OCI-LY1 (cell line): ENCODE measurements around the gene MTOR.

Experiments
- H2AFZ ChIP-seq: fragments of 200-600 bp; sonication (generic), shearing (Covaris generic); 2 replicates; pipeline ENCODE4 v1.6.0; 2014; ENCODE audit warnings: antibody characterized with exemption, mild to moderate bottlenecking, low read length
- H3F3A ChIP-seq: fragments of 200-600 bp; sonication (generic), shearing (Covaris generic); 2 replicates; pipeline ENCODE4 v1.6.0; 2014; ENCODE audit warnings: mild to moderate bottlenecking, antibody characterized with exemption, low read length, moderate library complexity; ENCODE audit not compliant: insufficient read depth
- H3K27ac ChIP-seq: fragments of 200-600 bp; sonication (generic); 2 replicates; pipeline ENCODE4 v1.5.1; 2014; ENCODE audit warnings: low read length, mixed run types, mild to moderate bottlenecking, low read depth; ENCODE audit not compliant: poor library complexity, severe bottlenecking
- H3K27me3 ChIP-seq: fragments of 200-600 bp; sonication (generic); 2 replicates; pipeline ENCODE4 v1.6.0; 2014; ENCODE audit warnings: antibody characterized with exemption, mild to moderate bottlenecking, low read length, moderate library complexity; ENCODE audit not compliant: insufficient read depth
- H3K36me3 ChIP-seq: fragments of 200-600 bp; sonication (generic); 2 replicates; pipeline ENCODE4 v1.6.1; 2014; ENCODE audit warnings: mild to moderate bottlenecking, antibody characterized with exemption, low read length, moderate library complexity, mixed read lengths; ENCODE audit not compliant: insufficient read depth
- H3K4me1 ChIP-seq: fragments of 200-600 bp; sonication (generic); 2 replicates; pipeline ENCODE4 v1.5.1; 2014; ENCODE audit warnings: mild to moderate bottlenecking, low read length, moderate library complexity; ENCODE audit not compliant: insufficient read depth, severe bottlenecking
- H3K4me2 ChIP-seq: fragments of 200-600 bp; sonication (generic), shearing (Covaris generic); 2 replicates; pipeline ENCODE4 v1.6.1; 2014; ENCODE audit warnings: low read length
- H3K4me3 ChIP-seq: fragments of 200-600 bp; sonication (generic); 2 replicates; pipeline ENCODE4 v1.5.1; 2014; ENCODE audit warnings: low read length, low read depth, mild to moderate bottlenecking, mixed read lengths; ENCODE audit not compliant: poor library complexity, severe bottlenecking
- H3K79me2 ChIP-seq: fragments of 200-600 bp; shearing (Covaris generic); 2 replicates; pipeline ENCODE4 v1.6.1; 2016; ENCODE audit warnings: mixed run types, low read length, mixed read lengths; ENCODE audit not compliant: insufficient read depth
- H3K9ac ChIP-seq: fragments of 200-600 bp; sonication (generic), shearing (Covaris generic); 2 replicates; pipeline ENCODE4 v1.6.1; 2014; ENCODE audit warnings: mild to moderate bottlenecking, low read length, mixed read lengths
- H3K9me2 ChIP-seq: fragments of 200-600 bp; sonication (generic), shearing (Covaris generic); 2 replicates; pipeline ENCODE4 v1.6.1; 2014; ENCODE audit warnings: low read depth, mild to moderate bottlenecking, low read length, mixed read lengths
- H3K9me3 ChIP-seq: fragments of 200-600 bp; shearing (Covaris generic); 2 replicates; pipeline ENCODE4 v1.6.1; 2014; ENCODE audit warnings: low read length, mixed read lengths
- H4K20me1 ChIP-seq: fragments of 200-600 bp; sonication (generic), shearing (Covaris generic); 2 replicates; pipeline ENCODE4 v1.6.0; 2016; ENCODE audit warnings: mild to moderate bottlenecking, low read length; ENCODE audit not compliant: insufficient read depth
- EZH2 ChIP-seq: fragments of 200-600 bp; sonication (generic), shearing (Covaris generic); IDR thresholded peaks from 2 replicates; pipeline ENCODE4 v1.8.0; 2017; ENCODE audit warnings: borderline replicate concordance, mixed run types, mild to moderate bottlenecking, antibody characterized with exemption, low read length, moderate library complexity, mixed read lengths
- TF ChIP-seq, protein P1 (sequence below): fragments of 200-600 bp; sonication (generic), shearing (Covaris generic); IDR thresholded peaks from 2 replicates; pipeline ENCODE4 v1.5.1; 2017; ENCODE audit warnings: mild to moderate bottlenecking, antibody characterized with exemption, low read length, moderate library complexity, mixed read lengths

MTOR gene

DNA sequence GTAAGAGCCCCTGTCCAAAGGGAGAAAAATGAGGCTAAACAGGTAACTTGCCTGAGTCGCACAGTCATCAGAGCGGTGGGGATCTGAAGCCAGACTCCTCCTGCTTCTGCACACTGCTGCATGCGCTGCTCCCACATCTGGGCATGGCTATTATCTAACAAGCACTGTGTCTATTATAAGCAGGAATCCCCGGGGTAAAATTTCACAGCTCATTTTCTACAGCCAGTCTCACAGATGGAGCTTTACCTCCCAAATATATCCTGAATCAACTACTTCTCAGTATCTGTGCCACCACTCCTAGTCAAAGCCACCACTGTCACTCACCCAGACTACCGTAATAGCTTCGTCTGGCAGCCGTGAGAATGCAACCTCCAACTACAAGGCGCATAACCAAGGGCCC lies 9.8 kb downstream of the MTOR start:
- Histone ChIP-seq H3K79me2 (no peaks in the 10 kb centered on the region), H3K4me2 (no peak overlapping the region), H3K9me3 (no peaks in the 10 kb centered on the region), H3K27ac (no peak overlapping the region), H2AFZ (no peak overlapping the region), H4K20me1 (no peaks in the 10 kb centered on the region), H3K27me3 (no peaks in the 10 kb centered on the region), H3K4me3 (no peak overlapping the region), H3K36me3 (peaks cover 76% of the 10 kb centered on the region), H3F3A (no peaks in the 10 kb centered on the region), H3K9me2 (no peaks in the 10 kb centered on the region), H3K9ac (no peak overlapping the region), H3K4me1 (no peaks in the 10 kb centered on the region)
- TF ChIP-seq, protein P1, sequence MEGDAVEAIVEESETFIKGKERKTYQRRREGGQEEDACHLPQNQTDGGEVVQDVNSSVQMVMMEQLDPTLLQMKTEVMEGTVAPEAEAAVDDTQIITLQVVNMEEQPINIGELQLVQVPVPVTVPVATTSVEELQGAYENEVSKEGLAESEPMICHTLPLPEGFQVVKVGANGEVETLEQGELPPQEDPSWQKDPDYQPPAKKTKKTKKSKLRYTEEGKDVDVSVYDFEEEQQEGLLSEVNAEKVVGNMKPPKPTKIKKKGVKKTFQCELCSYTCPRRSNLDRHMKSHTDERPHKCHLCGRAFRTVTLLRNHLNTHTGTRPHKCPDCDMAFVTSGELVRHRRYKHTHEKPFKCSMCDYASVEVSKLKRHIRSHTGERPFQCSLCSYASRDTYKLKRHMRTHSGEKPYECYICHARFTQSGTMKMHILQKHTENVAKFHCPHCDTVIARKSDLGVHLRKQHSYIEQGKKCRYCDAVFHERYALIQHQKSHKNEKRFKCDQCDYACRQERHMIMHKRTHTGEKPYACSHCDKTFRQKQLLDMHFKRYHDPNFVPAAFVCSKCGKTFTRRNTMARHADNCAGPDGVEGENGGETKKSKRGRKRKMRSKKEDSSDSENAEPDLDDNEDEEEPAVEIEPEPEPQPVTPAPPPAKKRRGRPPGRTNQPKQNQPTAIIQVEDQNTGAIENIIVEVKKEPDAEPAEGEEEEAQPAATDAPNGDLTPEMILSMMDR = no peak
- TF ChIP-seq EZH2 = no peak

DNA sequence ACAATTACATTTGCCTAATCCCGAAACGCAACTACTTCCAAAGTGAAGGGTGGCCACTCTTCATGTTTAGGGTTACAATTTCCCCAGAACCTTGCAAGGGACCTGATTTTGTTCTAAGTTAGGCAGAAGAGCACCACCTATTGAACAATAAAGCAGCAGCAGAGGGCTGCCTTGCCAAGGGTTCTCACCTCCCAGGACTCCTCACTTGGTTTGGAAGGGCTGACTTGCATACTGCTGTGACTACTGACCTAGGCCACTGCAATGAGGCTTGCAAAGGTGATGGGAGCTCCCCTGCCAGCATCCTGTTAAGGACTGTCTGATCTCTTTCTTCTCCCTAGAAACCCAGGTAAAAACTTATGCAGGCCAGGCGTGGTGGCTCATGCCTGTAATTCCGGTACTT lies 14.2 kb downstream of the MTOR start:
- no peaks in the 10 kb centered on the region for H3K79me2 ChIP-seq
- no peaks in the 10 kb centered on the region for H3K9me2 ChIP-seq
- no peaks in the 10 kb centered on the region for H3K4me1 ChIP-seq
- no peak overlapping the region for H2AFZ ChIP-seq
- H3K36me3 ChIP-seq = peaks cover 73% of the 10 kb centered on the region
- no peaks in the 10 kb centered on the region for H3K9me3 ChIP-seq
- no peaks in the 10 kb centered on the region for H4K20me1 ChIP-seq
- no peak overlapping the region for H3K4me3 ChIP-seq
- no peak overlapping the region for H3K4me2 ChIP-seq
- H3K27ac ChIP-seq = no peak overlapping the region
- no peak overlapping the region for H3K9ac ChIP-seq
- no peaks in the 10 kb centered on the region for H3F3A ChIP-seq
- TF ChIP-seq, protein P1 = 0 out of 2 replicates have a peak, but pooled peaks have one; percentile 8
- no peak for TF ChIP-seq EZH2
- no peaks in the 10 kb centered on the region for H3K27me3 ChIP-seq

- Histone ChIP-seq H3K4me3 (no peak overlapping the region), H3K4me2 (no peak overlapping the region), H3F3A (no peaks in the 10 kb centered on the region), H3K9ac (no peak overlapping the region), H3K27ac (no peak overlapping the region), H3K79me2 (no peaks in the 10 kb centered on the region), H4K20me1 (no peaks in the 10 kb centered on the region), H3K36me3 (peaks cover 71% of the 10 kb centered on the region), H3K4me1 (no peaks in the 10 kb centered on the region), H3K27me3 (no peaks in the 10 kb centered on the region), H3K9me3 (no peaks in the 10 kb centered on the region), H3K9me2 (no peaks in the 10 kb centered on the region), H2AFZ (no peak overlapping the region)
- TF ChIP-seq, protein P1 = no peak
- no peak for TF ChIP-seq EZH2
These were observed 16.2 kb downstream of the MTOR start for GRCh38 chr1:11245904-11246719.
